GF-D8 (cell line): Measurements from ENCODE around the gene KICS2.

Experiments used
- DNase-seq: peaks from one replicate; lab custom pipeline; 2025; lab: John Stamatoyannopoulos, UW

Gene KICS2

GRCh38 chr12:64173456-64173855, 48.6 kb downstream of the KICS2 start:
- DNase-seq, result no peak
